ENCODE measurements around the gene RETREG3. TPM values are rescaled to one million over a fixed set of nuclear protein-coding genes. Genes with fewer than 3 reads are reported as not detected.
"Not testable (repeated sequence)": the region's sequence is repeated elsewhere in the genome, so short reads cannot be mapped to it uniquely, and the experiment has no call there.

The RETREG3 gene
- total RNA-seq, 1 donor from 2014 or later, result 75.4 TPM

DNA sequence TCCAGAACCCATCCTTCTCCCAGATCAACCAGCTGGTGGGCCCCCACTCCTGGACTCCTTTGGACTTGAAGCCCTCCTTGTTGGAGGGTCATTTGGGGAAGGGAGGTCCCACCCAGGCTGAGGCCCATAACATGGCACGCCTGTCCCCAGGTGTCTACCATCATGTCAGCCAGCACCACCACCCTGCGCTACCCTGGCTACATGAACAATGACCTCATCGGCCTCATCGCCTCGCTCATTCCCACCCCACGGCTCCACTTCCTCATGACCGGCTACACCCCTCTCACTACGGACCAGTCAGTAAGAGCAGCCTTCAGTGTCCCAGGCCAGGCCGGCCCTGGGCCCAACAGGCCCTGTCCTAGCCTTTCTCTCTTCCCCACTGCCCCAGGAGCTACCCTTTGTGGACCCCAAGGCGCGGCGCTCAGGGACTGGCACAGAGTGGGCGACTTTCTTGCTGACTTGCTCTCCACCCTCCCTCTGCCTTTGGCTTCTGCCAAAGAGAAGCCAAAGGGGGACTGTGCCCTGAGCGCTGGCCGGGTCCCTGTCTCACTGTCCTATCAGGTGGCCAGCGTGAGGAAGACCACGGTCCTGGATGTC is 4.6 kb upstream of the RETREG3 start:
- no peak for DNase-seq (ENCODE audit: extremely low spot score in 2 of 2)
- intact Hi-C loops (cut with DNase I), result no loop called here

GRCh38 chr17:42612013-42612412 is 2.8 kb upstream of the RETREG3 start:
- DNase-seq (ENCODE audit: extremely low spot score in 2 of 2), result no peak
- no peak for TF ChIP-seq POLR2AphosphoS5 (IDR thresholded peaks at IDR 0.05; ENCODE audit: insufficient read depth in 1 of 2, low read depth in 1 of 2)
- no peak for TF ChIP-seq POLR2A (IDR thresholded peaks at IDR 0.05)
- TF ChIP-seq, protein P1, sequence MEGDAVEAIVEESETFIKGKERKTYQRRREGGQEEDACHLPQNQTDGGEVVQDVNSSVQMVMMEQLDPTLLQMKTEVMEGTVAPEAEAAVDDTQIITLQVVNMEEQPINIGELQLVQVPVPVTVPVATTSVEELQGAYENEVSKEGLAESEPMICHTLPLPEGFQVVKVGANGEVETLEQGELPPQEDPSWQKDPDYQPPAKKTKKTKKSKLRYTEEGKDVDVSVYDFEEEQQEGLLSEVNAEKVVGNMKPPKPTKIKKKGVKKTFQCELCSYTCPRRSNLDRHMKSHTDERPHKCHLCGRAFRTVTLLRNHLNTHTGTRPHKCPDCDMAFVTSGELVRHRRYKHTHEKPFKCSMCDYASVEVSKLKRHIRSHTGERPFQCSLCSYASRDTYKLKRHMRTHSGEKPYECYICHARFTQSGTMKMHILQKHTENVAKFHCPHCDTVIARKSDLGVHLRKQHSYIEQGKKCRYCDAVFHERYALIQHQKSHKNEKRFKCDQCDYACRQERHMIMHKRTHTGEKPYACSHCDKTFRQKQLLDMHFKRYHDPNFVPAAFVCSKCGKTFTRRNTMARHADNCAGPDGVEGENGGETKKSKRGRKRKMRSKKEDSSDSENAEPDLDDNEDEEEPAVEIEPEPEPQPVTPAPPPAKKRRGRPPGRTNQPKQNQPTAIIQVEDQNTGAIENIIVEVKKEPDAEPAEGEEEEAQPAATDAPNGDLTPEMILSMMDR (IDR thresholded peaks at IDR 0.05), result no peak
- Histone ChIP-seq H3K4me3 (no peak overlapping the region), H3K27me3 (no peaks in the 10 kb centered on the region), H3K27ac (no peak overlapping the region), H3K9me3 (no peaks in the 10 kb centered on the region), H3K36me3 (peaks cover 0 to 38% of the 10 kb centered on the region in 2 donors), H3K4me1 (peaks cover 22% of the 10 kb centered on the region)
- intact Hi-C loops (cut with DNase I), result no loop called here

More for the DNA sequence above, 4.6 kb upstream of the RETREG3 start:
- TF ChIP-seq POLR2AphosphoS5 (IDR thresholded peaks at IDR 0.05; ENCODE audit: insufficient read depth in 1 of 2, low read depth in 1 of 2), result no peak
- no peak for TF ChIP-seq POLR2A (IDR thresholded peaks at IDR 0.05)
- TF ChIP-seq, protein P1 (IDR thresholded peaks at IDR 0.05), result no peak
- Histone ChIP-seq H3K27me3 (no peaks in the 10 kb centered on the region), H3K36me3 (peaks cover 0 to 38% of the 10 kb centered on the region in 2 donors), H3K4me3 (no peak overlapping the region), H3K4me1 (peaks cover 16% of the 10 kb centered on the region), H3K27ac (no peak overlapping the region), H3K9me3 (no peaks in the 10 kb centered on the region)

- intact Hi-C loops (cut with DNase I), result loop anchor here (5.0 kb wide), 1 partner anchor 62 kb away; no protein-coding TSS in a partner anchor
- DNase-seq (ENCODE audit: extremely low spot score in 2 of 2), result not testable (repeated sequence)
Observed at GRCh38 chr17:42609814-42610801, 934 bp upstream of the RETREG3 start.

DNA sequence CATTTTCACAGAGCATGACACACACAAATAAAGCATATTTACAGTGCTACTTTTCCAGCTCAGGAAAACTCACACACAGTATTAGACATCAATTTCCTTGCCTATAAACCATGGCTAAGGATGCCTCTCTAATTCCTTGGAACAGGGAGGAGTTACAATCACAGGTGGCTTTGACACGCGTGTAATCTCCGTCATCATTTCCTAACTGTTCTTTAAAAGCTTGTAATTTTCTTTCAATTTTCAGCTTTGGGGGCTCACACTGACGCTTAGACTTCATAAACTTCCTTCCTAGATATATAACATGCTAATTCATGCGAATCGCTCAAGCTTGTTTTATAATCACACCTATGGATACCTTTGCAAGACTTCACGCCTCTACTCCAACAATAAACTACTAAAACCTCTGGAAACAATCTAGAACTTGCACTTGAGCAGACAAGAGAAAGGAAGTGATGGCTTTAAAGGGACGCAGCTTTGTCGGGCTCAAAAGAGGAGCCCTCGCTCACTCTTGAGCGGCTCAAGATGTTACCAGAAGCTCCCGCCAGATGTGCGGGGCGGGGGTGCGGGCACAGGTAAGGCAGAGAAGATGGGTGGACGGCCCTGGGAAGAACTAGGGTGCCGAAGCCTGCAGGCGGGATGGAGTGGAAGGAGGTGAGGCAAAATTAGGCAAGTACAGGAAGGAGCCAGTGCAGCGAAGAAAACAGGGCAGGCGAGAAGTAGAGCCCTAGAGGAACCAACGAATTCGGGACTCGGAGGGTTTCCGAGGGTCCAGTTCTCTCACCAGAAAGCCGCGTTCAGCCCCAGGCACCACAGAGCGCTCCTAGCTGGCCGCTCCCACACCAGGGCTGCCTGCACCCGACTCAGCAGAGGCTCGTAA is 631 bp downstream of the RETREG3 start:
- DNase-seq (ENCODE audit: extremely low spot score in 2 of 2), result no peak
- peak overlapping the region; percentile 77 to 98 for H3K4me3 ChIP-seq
- intact Hi-C loops (cut with DNase I), result loop anchor here (5.0 kb wide), 1 partner anchor 64 kb away; no protein-coding TSS in a partner anchor
- H3K27ac ChIP-seq, result peak overlapping the region; percentile 96
- H3K27me3 ChIP-seq, result no peaks in the 10 kb centered on the region
- no peaks in the 10 kb centered on the region for H3K9me3 ChIP-seq
- peaks cover 0 to 16% of the 10 kb centered on the region in 2 donors for H3K36me3 ChIP-seq
- TF ChIP-seq POLR2AphosphoS5 (IDR thresholded peaks at IDR 0.05; ENCODE audit: insufficient read depth in 1 of 2, low read depth in 1 of 2), result no peak
- TF ChIP-seq, protein P1 (IDR thresholded peaks at IDR 0.05), result no peak
- TF ChIP-seq POLR2A (IDR thresholded peaks at IDR 0.05), result no peak
- peaks cover 49% of the 10 kb centered on the region for H3K4me1 ChIP-seq

More at GRCh38 chr17:42609814-42610801, 934 bp upstream of the RETREG3 start:
- not testable (repeated sequence) for H3K9me3 ChIP-seq, H3K27me3 ChIP-seq
- peak overlapping the region; percentile 96 for H3K27ac ChIP-seq
- peaks cover 40% of the 10 kb centered on the region for H3K4me1 ChIP-seq
- peak overlapping the region; percentile 53 to 98 for H3K4me3 ChIP-seq
- peaks cover 0 to 31% of the 10 kb centered on the region in 2 donors for H3K36me3 ChIP-seq

GRCh38 chr17:42607769-42608168 is 1.4 kb downstream of the RETREG3 start:
- no peak for DNase-seq (ENCODE audit: extremely low spot score in 2 of 2)
- peak overlapping the region; percentile 96 for H3K27ac ChIP-seq
- H3K4me1 ChIP-seq, result peaks cover 49% of the 10 kb centered on the region
- no peaks in the 10 kb centered on the region for H3K9me3 ChIP-seq
- peak overlapping the region; percentile 77 to 98 for H3K4me3 ChIP-seq
- H3K36me3 ChIP-seq, result peaks cover 0 to 8% of the 10 kb centered on the region in 2 donors
- no peaks in the 10 kb centered on the region for H3K27me3 ChIP-seq
- TF ChIP-seq, protein P1 (IDR thresholded peaks at IDR 0.05), result no peak
- TF ChIP-seq POLR2A (IDR thresholded peaks at IDR 0.05) (no peak), POLR2AphosphoS5 (IDR thresholded peaks at IDR 0.05; ENCODE audit: insufficient read depth in 1 of 2, low read depth in 1 of 2) (no peak)
- intact Hi-C loops (cut with DNase I), result loop anchor here (5.0 kb wide), 1 partner anchor 65 kb away; no protein-coding TSS in a partner anchor
